Right ventricle myocardium inferior (tissue), 1 donor: ENCODE measurements around the gene MAP2K3. TPM values are rescaled to one million over a fixed set of nuclear protein-coding genes. Genes with fewer than 3 reads are reported as not detected.
"Not testable (repeated sequence)": the region's sequence is repeated elsewhere in the genome, so short reads cannot be mapped to it uniquely, and the experiment has no call there.

Experiments
- ATAC-seq: fragments of 200-7000 bp; cut with Tn5 transposase; one replicate; pipeline ENCODE4 v1.9.1; 2020; ENCODE audit warnings: mild to moderate bottlenecking, moderate library complexity
- DNase-seq: peaks from one replicate; pipeline ENCODE4 v3.0.0; 2021; ENCODE audit errors: missing footprints
- intact Hi-C: fragments of 100-400 bp; cut with DNase I; formaldehyde crosslinking; loops from one replicate; pipeline ENCODE4 v1.11.0; 2022
- total RNA-seq: library from RNA; stranded (reverse); fragmentation: NEBNext Ultra II Directional; extraction: Animal tissue kit (Norgen Biotek cat#: 25700); gene quantifications from one replicate; pipeline ENCODE4 v1.2.1, GENCODE V29; 2021
- donor health status: DM: no; HTN: yes; CAD: no; lungs with severe emphysema.

The MAP2K3 gene
- total RNA-seq, 1 donor from 2014 or later, result 37.7 TPM

DNA sequence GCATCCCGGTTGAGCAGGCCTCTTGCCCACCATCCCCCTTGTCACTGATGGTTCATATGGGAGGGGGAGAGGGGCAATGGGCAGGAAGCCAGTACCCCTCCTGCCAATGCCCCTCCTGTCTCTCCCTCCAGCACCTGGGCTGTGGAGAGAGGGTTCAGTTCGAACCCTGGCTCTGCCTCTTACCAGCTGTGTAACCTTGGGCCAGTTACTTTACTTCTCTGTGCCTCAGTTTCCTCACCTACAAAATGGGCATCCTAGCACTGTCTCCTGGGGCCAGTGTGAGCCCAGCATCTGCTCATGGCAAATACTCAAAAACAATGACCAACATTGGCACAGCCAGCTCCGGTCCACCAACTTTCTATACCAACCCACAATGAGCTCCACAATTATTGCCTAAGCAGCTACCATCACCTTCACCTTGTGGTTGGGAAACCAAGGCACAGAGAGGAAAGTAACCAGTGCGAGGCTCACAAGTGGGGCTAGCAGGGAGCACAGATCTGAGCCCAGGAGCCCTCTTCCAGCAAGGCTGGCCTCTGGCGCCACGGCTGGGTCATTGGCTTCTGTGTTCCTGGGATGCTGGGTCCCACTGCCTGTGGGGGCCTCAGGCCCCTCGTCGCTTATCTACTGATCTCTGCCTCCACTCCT, 53.6 kb downstream of the MAP2K3 start:
- ATAC-seq, DNase-seq, intact Hi-C loops: not testable (repeated sequence)

GRCh38 chr17:21339011-21339410, 54.5 kb downstream of the MAP2K3 start:
- intact Hi-C loops, result no loop called here
- ATAC-seq (no peak), DNase-seq (no peak)

GRCh38 chr17:21339571-21339970, 55.1 kb downstream of the MAP2K3 start:
- intact Hi-C loops, ATAC-seq, DNase-seq: not testable (repeated sequence)

DNA sequence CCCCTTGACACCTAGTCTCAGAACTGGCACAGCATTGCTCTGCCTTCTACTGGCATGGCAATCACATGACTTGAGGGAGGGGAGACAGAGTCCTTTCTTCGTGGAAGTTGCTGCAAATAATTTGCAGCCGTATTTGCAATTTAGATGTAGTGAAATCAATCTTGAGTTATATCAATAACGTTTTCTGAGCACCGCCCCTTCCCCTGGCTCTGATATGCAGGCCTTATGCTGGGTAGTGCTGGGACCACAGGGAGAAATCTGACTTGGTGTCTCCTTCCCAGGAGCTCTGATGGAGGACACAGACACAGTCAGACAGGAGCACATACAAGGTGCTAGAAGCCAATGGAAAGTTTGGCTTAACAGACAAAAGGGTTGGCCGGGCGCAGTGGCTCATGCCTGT, 55.9 kb downstream of the MAP2K3 start:
- DNase-seq, intact Hi-C loops, ATAC-seq: not testable (repeated sequence)

DNA sequence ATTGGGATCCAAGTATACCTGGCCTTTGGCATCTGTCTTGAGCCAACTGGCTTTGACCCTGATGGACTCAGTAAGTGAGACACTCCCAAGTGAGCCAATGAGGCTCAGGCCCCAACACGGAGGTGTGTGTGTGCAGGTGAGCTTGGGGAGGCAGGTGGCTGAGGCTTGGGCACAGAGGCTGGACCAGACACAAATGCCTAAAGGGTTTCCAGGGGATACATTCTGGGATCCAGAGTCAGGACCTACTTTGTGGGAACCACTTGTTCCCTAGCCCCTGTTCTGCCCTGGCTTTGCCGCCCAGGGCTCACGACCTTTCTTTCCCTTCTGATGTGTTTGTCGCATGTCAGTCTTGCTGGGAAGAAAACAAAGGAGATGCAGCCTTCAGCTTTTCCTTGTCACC, 56.8 kb downstream of the MAP2K3 start:
- ATAC-seq, DNase-seq, intact Hi-C loops: not testable (repeated sequence)

GRCh38 chr17:21341925-21342540, 57.5 kb downstream of the MAP2K3 start:
- ATAC-seq, intact Hi-C loops, DNase-seq: not testable (repeated sequence)

DNA sequence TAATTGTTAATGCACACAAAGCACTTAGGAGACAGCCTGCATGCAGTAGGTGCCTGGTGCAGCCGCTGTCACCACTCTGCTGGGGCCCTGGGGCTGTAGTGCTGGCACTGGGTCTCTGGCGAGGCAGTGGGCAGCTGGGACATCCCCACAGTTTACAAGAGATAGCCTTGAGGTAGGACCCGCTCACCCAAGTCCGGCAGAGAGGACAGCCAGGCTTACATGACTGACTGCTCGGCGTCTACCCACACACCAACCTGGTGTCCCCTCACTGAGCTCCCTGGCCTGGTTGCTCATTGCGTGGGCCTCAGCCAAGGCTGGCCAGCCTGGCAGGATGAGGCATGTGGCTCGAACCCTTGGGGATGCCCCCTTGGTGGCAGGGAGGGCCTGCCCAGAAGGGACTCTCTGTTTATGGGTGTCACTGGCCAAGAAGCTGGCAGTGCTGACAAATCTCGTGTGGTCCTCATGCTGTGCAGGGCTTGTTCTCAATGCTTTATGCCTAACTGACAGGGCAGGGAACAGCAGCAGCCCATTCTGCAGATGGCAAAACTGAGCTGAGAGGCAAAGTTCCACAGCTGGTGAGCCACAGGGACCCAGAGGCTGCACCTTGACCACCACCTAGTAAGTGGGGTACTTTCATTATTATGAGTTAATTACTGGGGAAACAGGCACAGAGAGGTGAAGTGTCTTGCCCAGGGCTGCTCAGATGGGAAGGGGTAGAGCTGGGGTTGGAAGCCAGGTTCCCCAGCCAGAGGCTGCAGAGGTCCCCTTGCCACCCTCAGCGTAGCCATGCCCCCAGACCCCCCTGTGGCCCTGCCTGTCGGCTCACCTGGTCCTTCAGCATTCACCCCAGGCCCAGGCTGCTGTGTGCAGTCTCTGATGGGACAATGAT, 58.8 kb downstream of the MAP2K3 start:
- DNase-seq, intact Hi-C loops, ATAC-seq: not testable (repeated sequence)

GRCh38 chr17:21344801-21345200, 60.3 kb downstream of the MAP2K3 start:
- DNase-seq, intact Hi-C loops, ATAC-seq: not testable (repeated sequence)

GRCh38 chr17:21345236-21345635, 60.7 kb downstream of the MAP2K3 start:
- intact Hi-C loops, result no loop called here
- no peak for DNase-seq
- ATAC-seq, result no peak

DNA sequence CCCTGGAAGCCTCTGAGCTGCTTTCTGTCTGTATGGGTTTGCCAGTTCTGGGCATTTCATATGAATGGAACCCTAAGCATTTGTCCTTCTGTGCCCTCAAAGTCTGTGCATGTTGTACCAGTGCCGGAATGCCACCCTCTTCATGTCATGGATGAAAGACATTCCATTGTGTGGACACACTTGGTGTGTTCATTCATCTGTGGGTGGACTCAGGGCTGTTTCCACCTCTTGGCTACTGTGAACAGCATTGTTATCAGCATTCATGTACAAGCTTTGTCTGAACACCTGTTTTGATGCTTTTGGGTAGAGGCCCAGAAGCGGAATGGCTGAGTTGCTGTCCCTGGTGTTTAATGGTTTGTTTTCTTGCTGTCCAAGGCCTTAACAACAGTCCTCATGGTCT, 61.6 kb downstream of the MAP2K3 start:
- DNase-seq, intact Hi-C loops: not testable (repeated sequence)
- ATAC-seq, result peak; percentile 58

- peak; percentile 76 for ATAC-seq
- DNase-seq, intact Hi-C loops: not testable (repeated sequence)
Measured at GRCh38 chr17:21346651-21347250, 62.2 kb downstream of the MAP2K3 start.

GRCh38 chr17:21347660-21348059, 63.1 kb downstream of the MAP2K3 start:
- DNase-seq, intact Hi-C loops, ATAC-seq: not testable (repeated sequence)

GRCh38 chr17:21348081-21348925, 63.8 kb downstream of the MAP2K3 start:
- intact Hi-C loops, ATAC-seq, DNase-seq: not testable (repeated sequence)

GRCh38 chr17:21348926-21349261, 64.4 kb downstream of the MAP2K3 start:
- ATAC-seq, DNase-seq, intact Hi-C loops: not testable (repeated sequence)

- intact Hi-C loops, DNase-seq, ATAC-seq: not testable (repeated sequence)
Measured at GRCh38 chr17:21349358-21350050, 65.0 kb downstream of the MAP2K3 start.

DNA sequence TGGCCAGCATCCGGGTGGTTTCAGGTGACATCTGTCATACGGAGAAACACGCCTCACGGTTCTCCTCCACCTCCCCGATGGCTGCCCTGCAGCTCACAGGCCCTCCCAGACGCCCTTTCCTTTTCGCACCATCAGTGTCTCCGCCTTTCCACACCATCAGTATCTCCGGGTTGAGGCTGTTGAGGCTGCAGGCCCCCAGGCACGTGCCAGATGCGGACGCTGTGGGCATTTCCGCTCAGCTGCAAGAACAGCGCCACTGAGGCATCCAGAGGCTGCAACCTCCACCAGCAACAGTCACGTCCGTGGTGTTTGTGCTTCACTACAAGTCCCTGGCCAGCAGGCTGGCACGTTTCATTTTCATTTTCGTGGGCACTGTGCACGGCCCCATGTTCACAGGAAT, 66.0 kb downstream of the MAP2K3 start:
- intact Hi-C loops, DNase-seq, ATAC-seq: not testable (repeated sequence)

- intact Hi-C loops, result no loop called here
- no peak for ATAC-seq
- no peak for DNase-seq
Measured at GRCh38 chr17:21351366-21352065, 67.0 kb downstream of the MAP2K3 start.
